Measurements from ENCODE around the gene FCER2.

DNA sequence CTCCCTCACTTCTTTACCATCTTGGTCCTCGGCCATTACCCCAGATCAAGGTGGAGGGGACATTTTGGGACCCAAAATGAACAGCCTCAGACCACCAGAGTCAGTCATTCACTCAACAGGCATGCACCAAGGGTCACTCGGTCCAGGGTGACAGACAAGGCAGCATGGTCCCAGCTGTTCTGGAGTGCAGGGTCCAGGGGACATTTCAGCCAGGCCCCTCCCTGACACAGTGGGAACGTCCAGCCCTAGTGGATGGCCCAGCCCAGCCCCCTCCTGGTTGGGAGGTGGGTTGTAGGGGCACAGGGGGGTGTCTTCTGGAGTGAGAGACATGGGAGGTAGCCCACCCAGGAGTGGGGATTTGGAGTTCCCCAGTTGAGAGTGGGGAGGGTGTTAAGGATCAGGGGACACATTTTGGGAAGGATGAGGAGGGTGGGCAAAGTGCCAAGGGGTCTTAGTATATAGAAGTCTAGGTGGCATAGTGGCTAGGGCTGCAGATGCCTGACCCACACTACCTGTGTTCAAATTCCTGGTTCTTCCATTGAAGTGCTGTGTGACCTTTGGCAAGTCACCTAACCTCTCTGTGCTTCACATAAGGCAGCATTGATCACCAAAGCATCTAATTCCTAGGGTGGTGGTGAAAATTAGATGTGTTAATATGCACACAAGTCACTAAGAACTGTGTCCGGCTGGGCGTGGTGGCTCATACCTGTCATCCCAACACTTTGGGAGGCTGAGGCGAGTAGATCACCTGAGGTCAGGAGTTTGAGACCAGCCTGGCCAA, 2.5 kb upstream of the FCER2 start:
- no peak for TF ChIP-seq SIN3A (IDR thresholded peaks at IDR 0.05; ENCODE audit: borderline replicate concordance, insufficient read depth, low read length)
- TF ChIP-seq POLR2AphosphoS5 (IDR thresholded peaks at IDR 0.05; ENCODE audit: low read depth, low read length), result no peak
- TF ChIP-seq, protein P1, sequence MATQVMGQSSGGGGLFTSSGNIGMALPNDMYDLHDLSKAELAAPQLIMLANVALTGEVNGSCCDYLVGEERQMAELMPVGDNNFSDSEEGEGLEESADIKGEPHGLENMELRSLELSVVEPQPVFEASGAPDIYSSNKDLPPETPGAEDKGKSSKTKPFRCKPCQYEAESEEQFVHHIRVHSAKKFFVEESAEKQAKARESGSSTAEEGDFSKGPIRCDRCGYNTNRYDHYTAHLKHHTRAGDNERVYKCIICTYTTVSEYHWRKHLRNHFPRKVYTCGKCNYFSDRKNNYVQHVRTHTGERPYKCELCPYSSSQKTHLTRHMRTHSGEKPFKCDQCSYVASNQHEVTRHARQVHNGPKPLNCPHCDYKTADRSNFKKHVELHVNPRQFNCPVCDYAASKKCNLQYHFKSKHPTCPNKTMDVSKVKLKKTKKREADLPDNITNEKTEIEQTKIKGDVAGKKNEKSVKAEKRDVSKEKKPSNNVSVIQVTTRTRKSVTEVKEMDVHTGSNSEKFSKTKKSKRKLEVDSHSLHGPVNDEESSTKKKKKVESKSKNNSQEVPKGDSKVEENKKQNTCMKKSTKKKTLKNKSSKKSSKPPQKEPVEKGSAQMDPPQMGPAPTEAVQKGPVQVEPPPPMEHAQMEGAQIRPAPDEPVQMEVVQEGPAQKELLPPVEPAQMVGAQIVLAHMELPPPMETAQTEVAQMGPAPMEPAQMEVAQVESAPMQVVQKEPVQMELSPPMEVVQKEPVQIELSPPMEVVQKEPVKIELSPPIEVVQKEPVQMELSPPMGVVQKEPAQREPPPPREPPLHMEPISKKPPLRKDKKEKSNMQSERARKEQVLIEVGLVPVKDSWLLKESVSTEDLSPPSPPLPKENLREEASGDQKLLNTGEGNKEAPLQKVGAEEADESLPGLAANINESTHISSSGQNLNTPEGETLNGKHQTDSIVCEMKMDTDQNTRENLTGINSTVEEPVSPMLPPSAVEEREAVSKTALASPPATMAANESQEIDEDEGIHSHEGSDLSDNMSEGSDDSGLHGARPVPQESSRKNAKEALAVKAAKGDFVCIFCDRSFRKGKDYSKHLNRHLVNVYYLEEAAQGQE (IDR thresholded peaks at IDR 0.05; ENCODE audit: insufficient read depth in 1 of 2, low read depth in 2 of 2, low read length in 2 of 2), result no peak
- TF ChIP-seq TAF1 (IDR thresholded peaks at IDR 0.05; ENCODE audit: borderline replicate concordance, insufficient read depth, low read length), result no peak
- TF ChIP-seq FOXP2 (optimal IDR thresholded peaks at IDR 0.05; ENCODE audit: borderline replicate concordance, extremely low read depth, extremely low read length, insufficient read depth), result no peak

All from PFSK-1 (cell line).